Sigmoid colon (tissue), 4 donors: Measurements from ENCODE around the gene RAD51D.

Experiments
- EP300 ChIP-seq, 4 donors: sonication (generic); formaldehyde crosslinking; IDR thresholded peaks; one replicate each; pipeline ENCODE4 v1.6.1; 2017; ENCODE audit warnings: antibody characterized with exemption in 4 of 4
- POLR2A ChIP-seq, 2 donors: fragments of 450-650 bp; IDR thresholded peaks; one replicate each; pipeline ENCODE4 v1.6.1; 2016; ENCODE audit warnings: antibody characterized with exemption in 2 of 2, mild to moderate bottlenecking in 2 of 2, moderate library complexity in 2 of 2
- POLR2AphosphoS5 ChIP-seq, 4 donors: sonication (generic); formaldehyde crosslinking; IDR thresholded peaks; one replicate each; pipeline ENCODE4 v1.6.1; 2017; ENCODE audit warnings: antibody characterized with exemption in 4 of 4
- TF ChIP-seq, protein P1 (sequence below), 4 experiments: fragments of 450-650 bp in 3 of 4; fragments of 200-600 bp in 1 of 4; IDR thresholded peaks; one replicate each; pipeline ENCODE4 v1.5.1; 2016 to 2019; ENCODE audit warnings: antibody characterized with exemption in 4 of 4, mild to moderate bottlenecking in 3 of 4, moderate library complexity in 2 of 4

DNA sequence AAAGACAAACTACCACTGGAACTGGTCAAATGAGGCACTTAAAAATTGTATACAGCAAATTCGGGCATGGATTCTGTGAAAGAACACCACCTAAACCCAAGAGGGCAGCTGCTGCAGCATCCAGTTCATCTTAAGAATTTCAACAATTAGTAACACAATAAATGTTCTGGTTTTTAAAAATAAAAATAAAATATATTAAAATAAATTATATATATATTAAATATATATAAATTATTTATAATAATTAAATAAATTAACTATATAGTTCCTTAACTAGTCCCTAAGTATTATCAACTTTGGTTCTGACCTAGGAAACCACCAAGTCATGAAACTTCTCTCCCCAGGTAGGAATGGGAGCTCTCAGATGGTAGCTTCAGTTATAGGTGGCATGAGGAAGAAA lies 42.8 kb downstream of the RAD51D start:
- TF ChIP-seq, protein P1, sequence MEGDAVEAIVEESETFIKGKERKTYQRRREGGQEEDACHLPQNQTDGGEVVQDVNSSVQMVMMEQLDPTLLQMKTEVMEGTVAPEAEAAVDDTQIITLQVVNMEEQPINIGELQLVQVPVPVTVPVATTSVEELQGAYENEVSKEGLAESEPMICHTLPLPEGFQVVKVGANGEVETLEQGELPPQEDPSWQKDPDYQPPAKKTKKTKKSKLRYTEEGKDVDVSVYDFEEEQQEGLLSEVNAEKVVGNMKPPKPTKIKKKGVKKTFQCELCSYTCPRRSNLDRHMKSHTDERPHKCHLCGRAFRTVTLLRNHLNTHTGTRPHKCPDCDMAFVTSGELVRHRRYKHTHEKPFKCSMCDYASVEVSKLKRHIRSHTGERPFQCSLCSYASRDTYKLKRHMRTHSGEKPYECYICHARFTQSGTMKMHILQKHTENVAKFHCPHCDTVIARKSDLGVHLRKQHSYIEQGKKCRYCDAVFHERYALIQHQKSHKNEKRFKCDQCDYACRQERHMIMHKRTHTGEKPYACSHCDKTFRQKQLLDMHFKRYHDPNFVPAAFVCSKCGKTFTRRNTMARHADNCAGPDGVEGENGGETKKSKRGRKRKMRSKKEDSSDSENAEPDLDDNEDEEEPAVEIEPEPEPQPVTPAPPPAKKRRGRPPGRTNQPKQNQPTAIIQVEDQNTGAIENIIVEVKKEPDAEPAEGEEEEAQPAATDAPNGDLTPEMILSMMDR (IDR thresholded peaks at IDR 0.05): no peak
- TF ChIP-seq POLR2AphosphoS5 (IDR thresholded peaks at IDR 0.05): no peak
- TF ChIP-seq EP300 (IDR thresholded peaks at IDR 0.05): no peak
- TF ChIP-seq POLR2A (IDR thresholded peaks at IDR 0.05): no peak
